Neural progenitor cell (in vitro differentiated cells): Measurements from ENCODE around the gene DBP.

Source experiments
- CTCF ChIP-seq: fragments of 200-600 bp; sonication (generic); IDR thresholded peaks from 2 replicates; pipeline ENCODE4 v1.5.1; 2017; ENCODE audit warnings: antibody characterized with exemption, mild to moderate bottlenecking
- EZH2 ChIP-seq: fragments of 200-600 bp; sonication (generic); IDR thresholded peaks from 2 replicates; pipeline ENCODE4 v1.6.1; 2017; ENCODE audit warnings: antibody characterized with exemption, mild to moderate bottlenecking, moderate library complexity

- TF ChIP-seq CTCF (no peak), EZH2 (no peak)
Measured at GRCh38 chr19:48582168-48582567, 55.0 kb downstream of the DBP start.
